B cell (primary cell): ENCODE data around the gene CDKAL1.

Source experiments
- CTCF ChIP-seq: fragments of 200-600 bp; IDR thresholded peaks from one replicate; pipeline ENCODE4 v1.8.0; 2022; ENCODE audit warnings: antibody characterized with exemption, mild to moderate bottlenecking
- EZH2 ChIP-seq: IDR thresholded peaks from 2 replicates; pipeline ENCODE4 v1.6.1; 2012; ENCODE audit warnings: borderline replicate concordance, low read depth, mild to moderate bottlenecking, moderate library complexity, low read length; ENCODE audit not compliant: insufficient read depth, poor library complexity, severe bottlenecking

DNA sequence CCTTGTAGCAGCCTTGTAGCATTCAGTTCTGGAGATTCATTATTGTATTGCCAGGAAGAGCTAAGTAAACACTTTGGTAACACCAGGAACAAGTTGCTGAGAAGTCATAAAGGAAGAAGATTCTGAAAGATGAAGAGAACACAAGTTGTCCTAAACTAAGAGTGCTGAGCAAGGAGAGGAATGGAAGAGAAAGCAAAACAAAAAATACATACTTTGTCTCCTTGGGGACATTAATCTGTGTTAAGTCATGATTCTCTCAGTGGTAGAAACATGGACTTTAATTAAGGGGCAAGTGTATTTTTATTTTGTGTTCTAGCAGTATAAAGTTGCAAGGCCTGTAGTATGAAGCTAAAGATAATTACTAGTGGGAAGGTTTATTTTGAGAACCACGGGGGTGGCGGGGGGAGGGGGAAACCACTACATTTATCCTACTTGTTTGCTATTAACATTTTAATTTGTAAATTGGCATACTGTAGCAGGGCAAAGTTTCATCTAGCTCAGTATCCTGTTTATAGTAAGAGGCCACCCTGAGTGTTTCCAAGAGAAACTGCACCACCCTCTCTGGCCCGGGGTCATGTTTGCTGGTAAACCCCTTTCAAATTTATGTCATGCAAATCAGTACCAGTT lies 463.0 kb downstream of the CDKAL1 start:
- TF ChIP-seq CTCF, result no peak
- no peak for TF ChIP-seq EZH2
